Cardiac fibroblast (primary cell): ENCODE results near the gene RIMS3.

ENCODE experiments used
- DNase-seq, 2 donors: peaks; one replicate each; pipeline versions ENCODE4 v3.0.0 to v3.0.0-alpha.2; 2010; ENCODE audit warnings: low read depth in 2 of 2
- H3K4me3 ChIP-seq, 2 donors: replicated peaks in 1 of 2; 1 replicate in 1 of 2; 2 replicates in 1 of 2; pipeline ENCODE4 v1.5.1; 2011; ENCODE audit warnings: low read depth in 2 of 2, low read length in 2 of 2, mild to moderate bottlenecking in 2 of 2, moderate library complexity in 1 of 2
- TF ChIP-seq, protein P1 (sequence below): IDR thresholded peaks from one replicate; pipeline ENCODE4 v1.5.1; 2011; ENCODE audit warnings: low read depth, mild to moderate bottlenecking, low read length, inconsistent platforms

The RIMS3 gene

DNA sequence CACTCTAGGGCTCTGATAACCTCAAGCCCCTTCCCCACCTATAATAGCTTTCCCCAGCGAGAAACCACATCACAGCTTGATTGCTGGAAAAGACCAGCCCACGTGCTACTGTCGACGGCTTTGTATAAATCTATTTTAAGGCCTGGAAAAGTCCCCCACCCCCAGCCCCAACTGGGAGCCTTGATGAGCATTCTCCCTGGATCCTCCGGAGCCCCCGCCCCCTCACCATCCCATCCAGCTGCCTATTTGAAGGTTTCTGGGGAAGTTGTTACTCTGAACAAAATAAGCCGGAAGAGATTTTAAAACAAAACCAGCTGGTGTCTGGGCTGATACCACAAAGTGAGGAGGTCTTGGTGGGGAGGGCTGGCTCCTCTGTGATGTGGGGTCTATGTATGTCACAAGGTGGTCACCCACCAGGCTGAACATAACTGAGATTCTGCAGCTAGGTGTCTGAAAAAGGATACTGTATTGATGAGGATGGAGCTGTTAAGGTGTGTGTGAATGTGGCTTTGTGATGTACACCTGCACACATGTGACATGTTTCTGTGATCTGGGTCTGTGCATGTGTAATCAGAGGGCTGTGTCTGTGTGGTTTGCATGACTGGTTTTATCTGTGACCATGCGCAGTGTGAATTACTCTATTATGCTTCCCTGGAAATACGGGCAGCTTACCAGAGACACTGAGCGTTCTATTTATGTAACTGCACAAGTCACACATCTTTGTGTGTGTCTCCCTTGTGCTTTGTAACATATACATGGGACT lies 25.0 kb downstream of the RIMS3 start:
- H3K4me3 ChIP-seq: no peak overlapping the region
- no peak for DNase-seq
- TF ChIP-seq, protein P1, sequence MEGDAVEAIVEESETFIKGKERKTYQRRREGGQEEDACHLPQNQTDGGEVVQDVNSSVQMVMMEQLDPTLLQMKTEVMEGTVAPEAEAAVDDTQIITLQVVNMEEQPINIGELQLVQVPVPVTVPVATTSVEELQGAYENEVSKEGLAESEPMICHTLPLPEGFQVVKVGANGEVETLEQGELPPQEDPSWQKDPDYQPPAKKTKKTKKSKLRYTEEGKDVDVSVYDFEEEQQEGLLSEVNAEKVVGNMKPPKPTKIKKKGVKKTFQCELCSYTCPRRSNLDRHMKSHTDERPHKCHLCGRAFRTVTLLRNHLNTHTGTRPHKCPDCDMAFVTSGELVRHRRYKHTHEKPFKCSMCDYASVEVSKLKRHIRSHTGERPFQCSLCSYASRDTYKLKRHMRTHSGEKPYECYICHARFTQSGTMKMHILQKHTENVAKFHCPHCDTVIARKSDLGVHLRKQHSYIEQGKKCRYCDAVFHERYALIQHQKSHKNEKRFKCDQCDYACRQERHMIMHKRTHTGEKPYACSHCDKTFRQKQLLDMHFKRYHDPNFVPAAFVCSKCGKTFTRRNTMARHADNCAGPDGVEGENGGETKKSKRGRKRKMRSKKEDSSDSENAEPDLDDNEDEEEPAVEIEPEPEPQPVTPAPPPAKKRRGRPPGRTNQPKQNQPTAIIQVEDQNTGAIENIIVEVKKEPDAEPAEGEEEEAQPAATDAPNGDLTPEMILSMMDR: no peak

DNA sequence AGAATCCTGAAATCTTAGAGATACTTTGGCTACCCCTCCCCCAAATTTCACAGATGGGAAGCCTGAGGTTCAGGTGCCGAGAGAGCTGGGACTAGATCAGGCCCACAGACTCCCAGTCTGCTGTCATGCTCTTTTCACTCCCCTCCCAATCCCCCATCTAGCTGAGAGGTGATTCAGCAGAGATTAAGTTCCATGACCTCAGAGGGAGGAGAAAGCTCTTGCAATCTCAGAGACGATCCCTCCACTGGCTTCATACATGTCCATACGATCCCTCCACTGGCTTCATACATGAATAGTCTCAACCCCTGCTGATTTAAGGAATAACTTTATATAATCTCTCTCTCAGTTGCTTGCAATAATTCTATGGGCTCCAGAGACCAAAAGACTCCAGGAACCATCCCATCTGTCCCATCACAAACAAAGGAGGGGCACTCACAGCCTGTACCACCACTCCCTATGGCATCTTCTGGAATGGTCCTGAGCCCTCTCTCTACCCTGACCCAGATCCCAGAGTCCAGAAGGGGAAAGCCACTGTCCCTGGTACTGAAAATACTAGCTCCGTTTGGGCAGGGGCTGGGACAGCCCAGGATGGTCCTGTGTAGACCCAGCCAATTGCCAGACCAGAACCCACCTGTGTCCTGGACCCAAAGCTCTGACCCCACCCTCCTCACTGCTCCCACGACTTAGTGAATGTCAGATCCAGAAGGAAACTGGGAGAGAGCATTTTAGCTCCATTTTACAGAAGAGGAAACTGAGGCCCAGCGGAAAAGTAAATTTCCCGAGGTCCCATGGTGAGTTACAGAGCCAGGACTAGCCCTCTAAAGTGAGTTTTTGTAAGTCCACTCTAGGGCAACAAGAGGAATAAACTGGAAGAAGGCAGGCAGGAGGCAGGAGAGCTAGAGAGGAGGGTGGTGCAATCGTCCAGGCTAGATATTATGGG lies 27.1 kb downstream of the RIMS3 start:
- TF ChIP-seq, protein P1: no peak
- DNase-seq: no peak
- no peak overlapping the region for H3K4me3 ChIP-seq

DNA sequence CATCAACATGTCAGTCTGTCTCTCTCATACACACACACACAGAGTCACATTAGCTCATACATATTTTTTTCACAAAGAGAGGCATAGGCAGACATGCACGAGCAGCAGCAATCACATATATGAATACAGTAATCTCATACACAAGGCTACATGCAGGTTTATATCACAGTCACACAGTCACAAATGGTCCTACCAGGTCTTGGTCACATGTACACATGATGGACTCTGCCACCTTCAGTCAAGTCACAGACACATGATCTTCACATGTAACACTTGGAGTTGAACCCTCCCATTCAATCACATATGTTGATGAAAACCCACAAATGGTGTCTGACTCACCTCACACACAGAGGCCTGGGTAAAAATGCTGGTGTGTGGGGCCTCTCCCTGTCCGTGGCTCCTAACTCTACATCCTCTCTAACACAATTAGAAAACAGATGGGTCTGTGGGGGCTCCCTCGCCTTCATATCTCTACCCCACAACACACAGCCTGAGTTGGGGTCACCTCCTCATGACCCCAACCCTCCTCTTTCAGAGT lies 27.9 kb downstream of the RIMS3 start:
- no peak for DNase-seq
- no peak overlapping the region for H3K4me3 ChIP-seq

DNA sequence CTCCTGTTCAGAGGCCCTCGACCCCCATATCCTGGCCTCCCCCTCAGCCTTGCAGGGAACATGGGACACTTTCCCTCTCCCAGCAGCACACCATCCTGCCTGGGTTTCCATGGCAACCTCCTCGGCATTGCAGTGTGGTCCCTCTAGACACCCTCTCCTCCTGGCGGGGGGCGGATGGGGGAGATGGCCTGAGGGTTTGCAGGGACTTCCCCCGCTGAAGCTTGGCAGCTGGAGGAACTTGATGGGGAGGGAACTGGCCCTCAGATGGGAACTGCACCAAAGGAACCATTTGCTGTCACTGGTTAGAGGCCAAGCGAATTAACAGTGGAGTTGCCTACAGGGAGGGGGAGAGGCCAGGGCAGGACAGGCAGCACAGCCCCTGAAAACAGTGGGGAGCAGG lies 28.7 kb downstream of the RIMS3 start:
- no peak overlapping the region for H3K4me3 ChIP-seq
- TF ChIP-seq, protein P1: no peak
- DNase-seq: no peak

More for the DNA sequence above, 27.9 kb downstream of the RIMS3 start:
- TF ChIP-seq, protein P1: no peak

DNA sequence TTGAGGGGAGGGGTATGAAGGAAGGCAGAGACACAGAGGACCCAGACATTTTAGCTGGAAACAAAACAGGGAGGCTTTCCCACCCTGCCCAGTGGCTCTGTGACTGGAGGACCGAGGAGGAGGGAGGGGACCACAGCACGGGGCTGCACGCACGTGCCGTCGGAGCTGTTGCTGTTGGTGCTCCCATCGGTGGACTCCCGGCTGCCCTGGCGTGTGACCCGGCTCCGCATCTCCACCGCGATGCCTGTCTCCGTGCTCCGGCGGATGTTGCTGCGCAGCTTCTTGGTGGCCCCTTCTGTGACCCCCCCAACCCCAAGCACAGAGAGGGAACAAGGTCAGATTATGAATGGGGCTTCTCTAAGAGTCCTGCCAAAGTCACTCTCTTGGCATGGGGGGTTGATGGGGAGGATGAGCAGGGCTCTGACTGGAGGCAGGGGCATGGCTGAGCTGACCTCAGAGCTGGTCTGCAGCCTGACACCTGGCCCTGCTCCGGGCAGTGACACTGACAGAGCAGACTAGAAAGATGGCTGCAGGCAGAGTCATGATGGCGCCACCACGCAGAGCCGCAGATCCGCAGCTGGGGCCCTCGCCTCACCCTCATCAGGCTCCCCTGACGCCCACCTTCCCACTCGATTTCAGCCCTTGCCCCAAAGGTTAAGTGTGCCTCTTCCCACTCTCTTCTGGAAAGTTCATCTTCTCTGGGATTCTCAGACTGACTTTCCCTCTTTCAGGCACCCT lies 29.6 kb downstream of the RIMS3 start:
- no peak overlapping the region for H3K4me3 ChIP-seq
- TF ChIP-seq, protein P1: no peak
- no peak for DNase-seq
